DOHH2 (cell line): ENCODE data around the gene RPL13A.

Source experiments
- CTCF ChIP-seq: fragments of 200-600 bp; sonication (generic); IDR thresholded peaks from one replicate; pipeline ENCODE4 v1.5.1; 2014; ENCODE audit warnings: antibody characterized with exemption, mild to moderate bottlenecking, low read depth, low read length; ENCODE audit not compliant: poor library complexity, severe bottlenecking
- EZH2phosphoT487 ChIP-seq: fragments of 200-600 bp; sonication (generic); IDR thresholded peaks from 2 replicates; pipeline ENCODE4 v1.6.1; 2017; ENCODE audit warnings: borderline replicate concordance, mild to moderate bottlenecking, antibody characterized with exemption, low read length, moderate library complexity, mixed read lengths

- TF ChIP-seq CTCF = no peak
- TF ChIP-seq EZH2phosphoT487 = no peak
Observed at GRCh38 chr19:49468746-49469447, 18.5 kb upstream of the RPL13A start.
